ENCODE measurements around the gene RASA3.
A peak's percentile ranks its signal among the peaks of the same experiment; 100 is the strongest.

RASA3 gene

GRCh38 chr13:114068656-114069318 lies 63.6 kb downstream of the RASA3 start:
- H3K4me1 ChIP-seq (ENCODE audit: control insufficient read depth in 1 of 2, insufficient read depth in 1 of 2, low read depth in 1 of 2, low read length in 1 of 2) = peaks cover 54 to 55% of the 10 kb centered on the region in 2 experiments
- peak overlapping the region; percentile 98 for H3K27ac ChIP-seq
- no peak for TF ChIP-seq CTCF (IDR thresholded peaks at IDR 0.05)
- peak overlapping the region; percentile 28 to 76 for H3K4me3 ChIP-seq (ENCODE audit: low read depth in 1 of 2, low read length in 1 of 2)
- no peaks in the 10 kb centered on the region for H3K36me3 ChIP-seq
- no peaks in the 10 kb centered on the region for H3K27me3 ChIP-seq
- no peaks in the 10 kb centered on the region for H3K9me3 ChIP-seq

- Histone ChIP-seq H3K4me1 (ENCODE audit: control insufficient read depth in 1 of 2, insufficient read depth in 1 of 2, low read depth in 1 of 2, low read length in 1 of 2) (peaks cover 60 to 63% of the 10 kb centered on the region in 2 experiments), H3K36me3 (no peaks in the 10 kb centered on the region), H3K27ac (peak overlapping the region; percentile 98), H3K4me3 (ENCODE audit: low read depth in 1 of 2, low read length in 1 of 2) (peak overlapping the region; percentile 18 to 76), H3K27me3 (no peaks in the 10 kb centered on the region), H3K9me3 (no peaks in the 10 kb centered on the region)
- no peak for TF ChIP-seq CTCF (IDR thresholded peaks at IDR 0.05)
Observed at GRCh38 chr13:114067886-114068651, 64.4 kb downstream of the RASA3 start.

GRCh38 chr13:114067381-114067885 lies 65.0 kb downstream of the RASA3 start:
- no peaks in the 10 kb centered on the region for H3K36me3 ChIP-seq
- H3K4me3 ChIP-seq (ENCODE audit: low read depth in 1 of 2, low read length in 1 of 2) = peak overlapping the region; percentile 18 to 76
- no peaks in the 10 kb centered on the region for H3K27me3 ChIP-seq
- no peaks in the 10 kb centered on the region for H3K9me3 ChIP-seq
- TF ChIP-seq CTCF (IDR thresholded peaks at IDR 0.05) = no peak
- H3K27ac ChIP-seq = peak overlapping the region; percentile 98
- peaks cover 66 to 69% of the 10 kb centered on the region in 2 experiments for H3K4me1 ChIP-seq (ENCODE audit: control insufficient read depth in 1 of 2, insufficient read depth in 1 of 2, low read depth in 1 of 2, low read length in 1 of 2)

- Histone ChIP-seq H3K4me1 (ENCODE audit: control insufficient read depth in 1 of 2, insufficient read depth in 1 of 2, low read depth in 1 of 2, low read length in 1 of 2) (peaks cover 68 to 73% of the 10 kb centered on the region in 2 experiments), H3K36me3 (no peaks in the 10 kb centered on the region), H3K4me3 (ENCODE audit: low read depth in 1 of 2, low read length in 1 of 2) (peak overlapping the region; percentile 68 to 76), H3K27ac (peak overlapping the region; percentile 98), H3K9me3 (no peaks in the 10 kb centered on the region), H3K27me3 (no peaks in the 10 kb centered on the region)
- TF ChIP-seq CTCF (IDR thresholded peaks at IDR 0.05) = no peak
Observed at GRCh38 chr13:114066956-114067355, 65.5 kb downstream of the RASA3 start.

- Histone ChIP-seq H3K9me3 (no peaks in the 10 kb centered on the region), H3K27ac (peak overlapping the region; percentile 98), H3K36me3 (no peaks in the 10 kb centered on the region), H3K4me1 (ENCODE audit: control insufficient read depth in 1 of 2, insufficient read depth in 1 of 2, low read depth in 1 of 2, low read length in 1 of 2) (peaks cover 68 to 73% of the 10 kb centered on the region in 2 experiments), H3K4me3 (ENCODE audit: low read depth in 1 of 2, low read length in 1 of 2) (peak overlapping the region; percentile 68 to 76), H3K27me3 (no peaks in the 10 kb centered on the region)
- no peak for TF ChIP-seq CTCF (IDR thresholded peaks at IDR 0.05)
Observed at GRCh38 chr13:114065926-114066774, 66.3 kb downstream of the RASA3 start.
